Muscle layer of colon (tissue), 2 donors: ENCODE results near the gene RPRD2.
"Not testable (repeated sequence)": the region's sequence is repeated elsewhere in the genome, so short reads cannot be mapped to it uniquely, and the experiment has no call there.

ENCODE experiments used
- H3K27ac ChIP-seq: one replicate; pipeline ENCODE4 v1.7.0; 2013; ENCODE audit warnings: low read depth, mild to moderate bottlenecking, low read length, moderate library complexity
- H3K27me3 ChIP-seq, 2 donors: one replicate each; pipeline ENCODE4 v1.7.0; 2013; ENCODE audit warnings: low read length in 2 of 2, mild to moderate bottlenecking in 2 of 2; ENCODE audit not compliant: insufficient read depth in 2 of 2, control insufficient read depth in 1 of 2
- H3K36me3 ChIP-seq: one replicate; pipeline ENCODE4 v1.7.0; 2013; ENCODE audit warnings: mild to moderate bottlenecking, low read length; ENCODE audit not compliant: insufficient read depth
- H3K4me1 ChIP-seq: one replicate; pipeline ENCODE4 v1.7.0; 2013; ENCODE audit warnings: mild to moderate bottlenecking, low read length; ENCODE audit not compliant: insufficient read depth
- H3K4me3 ChIP-seq, 2 donors: one replicate each; pipeline ENCODE4 v1.7.0; 2013; ENCODE audit warnings: low read length in 2 of 2, low read depth in 1 of 2, mild to moderate bottlenecking in 1 of 2, moderate library complexity in 1 of 2
- H3K9ac ChIP-seq: one replicate; pipeline ENCODE4 v1.7.0; 2013; ENCODE audit warnings: low read length
- H3K9me3 ChIP-seq: one replicate; pipeline ENCODE4 v1.7.0; 2013; ENCODE audit warnings: mild to moderate bottlenecking, low read length
- donor health status: abdominal sarcoma.
- donor health status: Adenocarcinoma of cecum.

RPRD2 gene

DNA sequence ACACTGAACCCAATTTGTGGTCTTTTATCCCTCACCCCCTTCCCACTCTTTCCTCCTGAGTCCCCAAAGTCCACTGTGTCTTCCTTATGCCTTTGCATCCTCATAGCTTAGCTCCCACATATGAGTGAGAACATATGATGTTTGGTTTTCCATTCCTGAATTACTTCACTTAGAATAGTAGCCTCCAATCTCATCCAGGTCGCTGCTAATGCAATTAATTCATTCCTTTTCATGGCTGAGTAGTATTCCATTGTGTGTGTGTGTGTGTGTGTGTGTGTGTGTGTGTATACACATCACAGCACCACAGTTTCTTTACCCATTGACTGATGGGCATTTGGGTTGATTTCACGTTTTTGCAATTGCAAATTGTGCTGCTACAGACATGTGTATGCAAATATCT, 31.2 kb downstream of the RPRD2 start:
- H3K27me3 ChIP-seq, H3K36me3 ChIP-seq, H3K27ac ChIP-seq, H3K9me3 ChIP-seq, H3K9ac ChIP-seq, H3K4me3 ChIP-seq, H3K4me1 ChIP-seq: not testable (repeated sequence)

- no peaks in the 10 kb centered on the region for H3K27me3 ChIP-seq
- no peak overlapping the region for H3K27ac ChIP-seq
- no peaks in the 10 kb centered on the region for H3K36me3 ChIP-seq
- no peak overlapping the region for H3K9ac ChIP-seq
- no peaks in the 10 kb centered on the region for H3K4me1 ChIP-seq
- H3K4me3 ChIP-seq = no peak overlapping the region
- no peaks in the 10 kb centered on the region for H3K9me3 ChIP-seq
Observed at GRCh38 chr1:150397392-150398032, 33.6 kb downstream of the RPRD2 start.

- Histone ChIP-seq H3K9ac (no peak overlapping the region), H3K9me3 (no peaks in the 10 kb centered on the region), H3K4me1 (peaks cover 16% of the 10 kb centered on the region), H3K4me3 (no peak overlapping the region), H3K36me3 (no peaks in the 10 kb centered on the region), H3K27ac (no peak overlapping the region), H3K27me3 (no peaks in the 10 kb centered on the region)
Observed at GRCh38 chr1:150404465-150404864, 40.5 kb downstream of the RPRD2 start.

DNA sequence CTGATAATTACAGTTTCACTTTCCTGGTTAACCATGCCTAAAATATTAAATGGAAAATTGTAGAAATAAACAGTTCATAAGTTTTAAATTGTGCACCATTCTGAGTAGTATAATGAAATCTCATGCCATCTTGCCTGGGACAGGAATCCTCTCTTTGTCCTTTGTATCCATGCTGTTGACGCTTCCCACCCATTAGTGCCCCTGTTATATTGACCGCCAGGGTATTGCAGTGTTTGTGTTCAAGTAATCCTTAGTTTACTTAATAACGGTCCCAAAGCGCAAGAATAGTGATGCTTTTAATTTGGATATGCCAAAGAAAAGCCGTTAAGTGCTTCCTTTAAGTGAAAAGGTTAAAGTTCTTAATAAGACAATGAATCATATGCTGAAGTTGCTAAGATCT, 41.7 kb downstream of the RPRD2 start:
- H3K9ac ChIP-seq = no peak overlapping the region
- no peaks in the 10 kb centered on the region for H3K9me3 ChIP-seq
- no peak overlapping the region for H3K4me3 ChIP-seq
- no peak overlapping the region for H3K27ac ChIP-seq
- no peaks in the 10 kb centered on the region for H3K36me3 ChIP-seq
- peaks cover 16% of the 10 kb centered on the region for H3K4me1 ChIP-seq
- H3K27me3 ChIP-seq = no peaks in the 10 kb centered on the region

GRCh38 chr1:150406483-150406882, 42.5 kb downstream of the RPRD2 start:
- H3K9me3 ChIP-seq = no peaks in the 10 kb centered on the region
- H3K36me3 ChIP-seq = no peaks in the 10 kb centered on the region
- no peak overlapping the region for H3K9ac ChIP-seq
- H3K4me3 ChIP-seq = no peak overlapping the region
- no peak overlapping the region for H3K27ac ChIP-seq
- H3K4me1 ChIP-seq = peaks cover 16% of the 10 kb centered on the region
- no peaks in the 10 kb centered on the region for H3K27me3 ChIP-seq

GRCh38 chr1:150407330-150407729, 43.4 kb downstream of the RPRD2 start:
- Histone ChIP-seq H3K4me1 (peaks cover 16% of the 10 kb centered on the region), H3K4me3 (no peak overlapping the region), H3K36me3 (no peaks in the 10 kb centered on the region), H3K9ac (no peak overlapping the region), H3K27me3 (no peaks in the 10 kb centered on the region), H3K9me3 (no peaks in the 10 kb centered on the region), H3K27ac (no peak overlapping the region)

GRCh38 chr1:150408800-150409199, 44.9 kb downstream of the RPRD2 start:
- H3K36me3 ChIP-seq = no peaks in the 10 kb centered on the region
- H3K27ac ChIP-seq = no peak overlapping the region
- no peaks in the 10 kb centered on the region for H3K9me3 ChIP-seq
- H3K27me3 ChIP-seq = no peaks in the 10 kb centered on the region
- H3K9ac ChIP-seq = no peak overlapping the region
- no peak overlapping the region for H3K4me3 ChIP-seq
- H3K4me1 ChIP-seq = peaks cover 16% of the 10 kb centered on the region

GRCh38 chr1:150409504-150410362, 45.8 kb downstream of the RPRD2 start:
- H3K27me3 ChIP-seq = no peaks in the 10 kb centered on the region
- no peaks in the 10 kb centered on the region for H3K36me3 ChIP-seq
- peaks cover 15% of the 10 kb centered on the region for H3K4me1 ChIP-seq
- H3K9me3 ChIP-seq = no peaks in the 10 kb centered on the region
- H3K9ac ChIP-seq = no peak overlapping the region
- no peak overlapping the region for H3K27ac ChIP-seq
- no peak overlapping the region for H3K4me3 ChIP-seq

DNA sequence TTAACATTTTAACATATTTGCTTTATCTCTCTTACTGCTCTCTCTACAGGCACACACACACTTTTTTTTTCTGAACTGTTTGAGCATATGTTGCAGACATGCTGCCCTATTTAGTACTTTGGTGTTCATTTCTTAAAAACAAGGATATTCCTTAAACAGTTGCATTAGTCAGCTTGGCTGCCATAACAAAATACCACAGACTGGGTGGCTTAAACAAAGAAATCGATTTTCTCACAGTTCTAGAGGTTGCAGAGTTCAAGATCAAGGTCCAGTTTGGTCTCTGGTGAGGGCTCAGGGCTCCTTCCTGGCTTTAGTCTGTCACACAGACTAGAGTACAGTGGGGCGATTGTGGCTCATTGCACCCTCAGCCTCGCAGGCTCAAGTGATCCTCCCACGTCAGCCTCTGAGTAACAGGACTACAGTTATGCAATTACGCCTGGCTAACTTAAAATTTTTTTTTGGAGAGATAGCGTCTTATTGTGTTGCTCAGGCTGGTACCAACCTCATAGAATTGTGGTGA, 46.7 kb downstream of the RPRD2 start:
- Histone ChIP-seq H3K27me3 (no peaks in the 10 kb centered on the region), H3K36me3 (no peaks in the 10 kb centered on the region), H3K9ac (no peak overlapping the region), H3K4me3 (no peak overlapping the region), H3K4me1 (peaks cover 8% of the 10 kb centered on the region), H3K9me3 (no peaks in the 10 kb centered on the region), H3K27ac (no peak overlapping the region)

GRCh38 chr1:150414592-150414991, 50.6 kb downstream of the RPRD2 start:
- Histone ChIP-seq H3K4me1 (no peaks in the 10 kb centered on the region), H3K27me3 (no peaks in the 10 kb centered on the region), H3K9me3 (no peaks in the 10 kb centered on the region), H3K36me3 (peaks cover 6% of the 10 kb centered on the region), H3K9ac (no peak overlapping the region), H3K27ac (no peak overlapping the region), H3K4me3 (no peak overlapping the region)

GRCh38 chr1:150415800-150416199, 51.9 kb downstream of the RPRD2 start:
- Histone ChIP-seq H3K27ac (no peak overlapping the region), H3K36me3 (peaks cover 12% of the 10 kb centered on the region), H3K9me3 (no peaks in the 10 kb centered on the region), H3K4me1 (no peaks in the 10 kb centered on the region), H3K27me3 (no peaks in the 10 kb centered on the region), H3K9ac (no peak overlapping the region), H3K4me3 (no peak overlapping the region)
